Muscle of arm (tissue), 14 donors: ENCODE results near the gene AGK. TPM values are rescaled to one million over a fixed set of nuclear protein-coding genes. Genes with fewer than 3 reads are reported as not detected.
A peak's percentile ranks its signal among the peaks of the same experiment; 100 is the strongest.

Source experiments
- DNase-seq: peaks from one replicate; pipeline ENCODE4 v3.0.0-alpha.2; 2013
- long read RNA-seq, 11 donors: transcript quantifications; one replicate each; lab custom pipeline, GENCODE V29; 2026
- polyA plus RNA-seq, 12 donors: library from polyadenylated mRNA; unstranded; fragments of 120-200 nt; gene quantifications; one replicate each; pipeline ENCODE4 v1.2.1, GENCODE V29; 2013; ENCODE audit not compliant: insufficient read length in 12 of 12

AGK gene, protein sequence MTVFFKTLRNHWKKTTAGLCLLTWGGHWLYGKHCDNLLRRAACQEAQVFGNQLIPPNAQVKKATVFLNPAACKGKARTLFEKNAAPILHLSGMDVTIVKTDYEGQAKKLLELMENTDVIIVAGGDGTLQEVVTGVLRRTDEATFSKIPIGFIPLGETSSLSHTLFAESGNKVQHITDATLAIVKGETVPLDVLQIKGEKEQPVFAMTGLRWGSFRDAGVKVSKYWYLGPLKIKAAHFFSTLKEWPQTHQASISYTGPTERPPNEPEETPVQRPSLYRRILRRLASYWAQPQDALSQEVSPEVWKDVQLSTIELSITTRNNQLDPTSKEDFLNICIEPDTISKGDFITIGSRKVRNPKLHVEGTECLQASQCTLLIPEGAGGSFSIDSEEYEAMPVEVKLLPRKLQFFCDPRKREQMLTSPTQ
- polyA plus RNA-seq, result 10 to 100 TPM in 11 of 12 donors, not detected in 1; 14.9 to 32.5 (median 20.4) TPM
- long read RNA-seq, donor 1, partial matches to known transcripts, result 12 of 12 reads
- long read RNA-seq, donor 1, other reads (novel, unspliced or antisense), result 0 of 12 reads
- long read RNA-seq, donor 2, result 0 reads
- long read RNA-seq, donor 3, result 0 reads
- long read RNA-seq, donor 4, result 0 reads
- long read RNA-seq, donor 5, partial matches to known transcripts, result 0 of 1 reads
- long read RNA-seq, donor 5, other reads (novel, unspliced or antisense), result 0 of 1 reads
- long read RNA-seq, donor 6, partial matches to known transcripts, result 0 of 2 reads
- long read RNA-seq, donor 6, other reads (novel, unspliced or antisense), result 0 of 2 reads
- long read RNA-seq, donor 7, result 0 reads
- long read RNA-seq, donor 8, partial matches to known transcripts, result 0 of 1 reads
- long read RNA-seq, donor 8, other reads (novel, unspliced or antisense), result 0 of 1 reads
- long read RNA-seq, donor 9, result 0 reads
- long read RNA-seq, donor 10, partial matches to known transcripts, result 0 of 1 reads
- long read RNA-seq, donor 10, other reads (novel, unspliced or antisense), result 0 of 1 reads
- long read RNA-seq, donor 11, partial matches to known transcripts, result 6 of 7 reads
- long read RNA-seq, donor 11, other reads (novel, unspliced or antisense), result 0 of 7 reads

- peak; percentile 76 for DNase-seq
Measured at GRCh38 chr7:141551094-141551781, at the start of gene AGK. AGK (plus strand) TSS chr7:141551410; CDS start chr7:141555467, 4,057 bp downstream.

GRCh38 chr7:141501451-141501850, 49.8 kb upstream of the AGK start:
- DNase-seq, result no peak

GRCh38 chr7:141511316-141511675, 39.9 kb upstream of the AGK start:
- DNase-seq, result no peak

- DNase-seq, result no peak
Measured at GRCh38 chr7:141511676-141512396, 39.4 kb upstream of the AGK start.

GRCh38 chr7:141512597-141512996, 38.6 kb upstream of the AGK start:
- no peak for DNase-seq

DNA sequence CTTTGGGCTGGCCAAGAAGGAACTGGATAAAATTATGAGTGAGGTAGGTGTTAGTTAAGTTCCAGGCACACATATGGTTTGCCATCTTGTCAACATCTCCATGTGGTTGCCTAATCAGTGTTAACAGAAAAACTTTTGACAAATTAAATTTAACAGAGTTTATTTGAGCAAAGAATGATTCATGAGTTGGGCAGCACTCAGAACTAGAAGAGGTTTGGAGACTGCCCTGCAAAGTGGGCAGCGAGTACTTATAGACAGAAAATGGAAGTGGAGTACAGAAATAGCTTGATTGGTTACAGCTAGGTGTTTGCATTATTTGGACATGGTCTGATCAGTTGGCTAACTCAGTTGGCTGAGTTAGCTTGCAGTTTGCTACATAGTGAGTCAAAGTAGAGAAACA, 37.5 kb upstream of the AGK start:
- no peak for DNase-seq

DNA sequence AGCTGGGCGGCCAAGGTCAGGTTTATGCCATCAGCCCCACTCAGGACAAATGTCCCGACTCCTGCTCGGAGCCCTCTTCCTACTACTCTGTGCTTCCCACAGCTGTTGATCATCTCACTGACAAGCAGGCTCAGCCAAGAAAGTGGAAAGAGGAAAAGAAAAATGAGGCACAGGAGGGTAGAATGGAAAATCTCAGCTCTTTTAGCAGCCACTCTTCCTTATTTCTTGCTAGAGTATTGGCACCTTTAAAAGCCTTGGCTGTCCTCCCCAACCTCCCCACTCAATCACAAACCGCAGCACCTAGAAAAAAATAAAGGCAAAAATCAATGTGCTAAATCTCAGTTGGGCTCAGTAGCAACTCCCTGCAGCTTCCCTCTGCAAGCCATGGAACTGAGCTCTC, 35.3 kb upstream of the AGK start:
- peak; percentile 21 for DNase-seq

- DNase-seq, result no peak
Measured at GRCh38 chr7:141519623-141520022, 31.6 kb upstream of the AGK start.

DNA sequence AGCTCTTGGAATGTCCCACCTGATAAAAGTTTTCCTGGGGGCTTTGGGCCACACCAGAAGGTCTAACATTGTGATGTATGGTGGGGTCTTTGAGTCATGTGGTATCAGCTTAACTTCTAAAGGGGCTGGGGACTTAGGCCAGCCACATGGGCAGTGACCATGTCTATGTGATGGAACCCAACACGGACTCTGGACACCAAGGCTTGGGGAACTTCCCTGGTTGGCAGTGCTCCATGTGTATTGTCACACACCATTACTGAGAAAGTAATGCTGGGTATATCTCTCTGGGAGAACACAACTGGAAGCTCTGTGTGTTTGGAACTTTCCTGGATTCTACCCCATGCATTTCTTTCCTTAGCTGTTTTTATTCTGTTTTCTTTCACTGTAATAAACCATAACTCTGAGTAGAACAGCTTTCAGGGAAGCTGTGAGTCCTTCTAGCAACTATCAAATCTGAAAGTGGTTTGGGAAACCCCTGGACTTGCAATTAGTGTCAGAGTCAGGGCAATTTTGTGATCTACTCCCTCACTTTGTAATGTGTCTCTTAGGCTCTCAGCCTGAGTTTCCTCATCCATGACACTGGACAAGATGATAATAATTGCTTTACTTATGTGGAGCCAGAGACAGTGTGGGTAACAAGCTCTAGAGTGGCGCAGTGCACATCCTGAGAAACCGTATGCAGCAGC, 28.4 kb upstream of the AGK start:
- no peak for DNase-seq

- DNase-seq, result no peak
Measured at GRCh38 chr7:141525973-141526514, 25.2 kb upstream of the AGK start.

- DNase-seq, result no peak
Measured at GRCh38 chr7:141527076-141527475, 24.1 kb upstream of the AGK start.

DNA sequence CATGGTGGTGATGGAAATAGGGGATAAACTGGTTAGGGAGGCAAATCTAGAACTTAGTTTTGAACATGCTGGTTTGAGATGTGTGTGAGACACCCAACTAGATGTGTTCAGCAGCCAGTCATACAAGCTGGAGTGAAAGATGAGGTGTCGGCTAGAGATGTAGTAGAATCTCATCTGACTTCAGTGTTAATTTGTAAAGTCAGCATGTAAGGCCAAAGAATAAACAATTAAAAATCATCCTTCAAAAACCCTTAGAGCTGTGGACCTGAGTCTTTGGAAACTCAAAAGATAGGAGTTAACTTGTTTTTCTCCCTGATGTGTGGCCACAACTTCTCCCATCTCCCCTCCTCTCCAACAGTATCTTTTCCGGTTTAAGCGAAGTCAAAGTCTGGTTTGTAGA, 22.8 kb upstream of the AGK start:
- DNase-seq, result no peak

GRCh38 chr7:141533149-141533949, 17.9 kb upstream of the AGK start:
- DNase-seq, result peak; percentile 81

- DNase-seq, result no peak
Measured at GRCh38 chr7:141534757-141535737, 16.2 kb upstream of the AGK start.

- no peak for DNase-seq
Measured at GRCh38 chr7:141537906-141538305, 13.3 kb upstream of the AGK start.

DNA sequence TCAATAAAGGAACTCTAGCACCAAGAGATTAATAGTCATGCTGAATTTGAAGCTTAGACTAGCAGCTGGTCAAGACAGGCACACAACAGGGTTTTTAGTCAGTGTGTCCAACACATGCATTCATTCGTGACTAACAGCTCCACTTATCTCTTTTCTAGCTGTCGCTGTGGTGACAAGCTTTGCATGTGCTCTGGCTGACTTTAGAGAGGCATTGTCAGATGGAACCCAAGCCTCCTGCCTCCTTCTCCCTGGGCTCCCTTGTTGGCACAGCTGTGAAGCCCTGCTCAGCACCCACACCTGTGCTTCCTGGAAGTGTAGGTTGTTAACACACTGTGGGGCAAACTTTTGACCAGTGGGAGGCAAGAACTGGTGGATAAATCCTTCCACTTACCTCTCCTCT, 9.8 kb upstream of the AGK start:
- no peak for DNase-seq

DNA sequence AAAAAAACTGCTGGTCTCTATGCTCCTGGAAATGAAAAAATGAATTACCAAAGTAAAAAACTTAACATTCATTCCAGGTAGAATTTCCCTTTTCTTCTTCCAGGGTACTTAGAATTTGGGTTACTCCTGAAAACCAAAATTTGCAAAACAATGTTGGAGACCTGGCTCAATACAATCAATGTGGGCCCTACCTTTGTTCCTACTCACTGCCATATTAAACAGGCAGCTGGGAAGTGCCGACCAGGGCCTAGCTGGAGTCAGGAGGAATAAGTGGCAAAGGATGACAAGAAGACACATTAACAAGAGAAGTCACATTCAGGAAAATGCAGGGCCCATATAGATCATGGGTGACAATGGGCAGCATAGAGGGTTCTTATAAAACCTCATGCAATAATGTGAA, 6.4 kb upstream of the AGK start:
- no peak for DNase-seq

GRCh38 chr7:141549582-141549981, 1.6 kb upstream of the AGK start:
- DNase-seq, result no peak
